ENCODE measurements around the gene HLA-DOA. TPM values are rescaled to one million over a fixed set of nuclear protein-coding genes. Genes with fewer than 3 reads are reported as not detected.

The HLA-DOA gene
- total RNA-seq, 1 experiment from 2014 or later: 0.58 TPM

DNA sequence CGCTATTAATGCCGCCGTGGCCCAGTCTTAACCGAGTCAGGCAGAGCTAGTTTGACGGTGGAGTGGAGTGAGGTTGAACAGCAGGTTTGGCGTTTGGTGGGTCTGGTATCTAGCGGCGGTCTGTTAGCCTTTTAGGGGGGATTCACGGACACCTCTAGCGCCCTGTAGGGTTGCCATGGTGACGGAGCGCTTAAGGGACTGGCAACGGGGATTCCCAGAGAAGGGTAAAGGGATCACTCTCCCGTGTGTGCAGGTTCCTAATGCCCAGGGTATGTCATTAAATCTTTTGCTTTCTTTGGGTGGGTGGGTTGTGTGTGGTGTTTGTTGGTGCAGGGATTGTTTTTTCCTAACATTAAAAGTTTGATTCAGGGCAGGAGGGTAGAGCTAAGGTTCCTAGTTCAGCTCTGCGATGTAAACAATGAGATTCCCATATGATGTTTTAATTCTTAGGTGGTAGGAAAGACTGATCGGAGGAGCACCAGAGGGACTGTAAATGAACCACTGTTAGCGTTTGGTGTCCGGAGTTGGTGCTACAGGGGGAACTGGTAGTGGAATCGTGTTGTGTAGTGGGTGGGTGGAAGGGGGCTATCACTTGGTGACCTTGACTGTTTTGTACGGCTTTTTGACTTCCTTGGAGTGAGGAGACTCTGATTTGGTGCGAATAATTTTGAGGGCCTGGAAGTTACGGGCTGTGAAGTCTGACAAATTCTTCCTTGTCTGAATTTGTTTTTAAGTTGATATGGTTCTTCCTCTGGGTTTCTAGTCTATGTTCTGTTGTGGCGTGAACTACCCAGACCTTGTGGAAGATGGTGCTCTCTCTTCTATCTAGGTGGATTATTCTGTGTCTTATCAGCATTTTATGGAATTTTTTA, 36.0 kb downstream of the HLA-DOA start:
- peak overlapping the region; percentile 94 for H3K4me3 ChIP-seq (ENCODE audit: low read depth, low read length, poor library complexity, severe bottlenecking)
- TF ChIP-seq EZH2 (IDR thresholded peaks at IDR 0.05; ENCODE audit: borderline replicate concordance, low read depth, low read length, poor library complexity, severe bottlenecking): no peak
- TF ChIP-seq, protein P1, sequence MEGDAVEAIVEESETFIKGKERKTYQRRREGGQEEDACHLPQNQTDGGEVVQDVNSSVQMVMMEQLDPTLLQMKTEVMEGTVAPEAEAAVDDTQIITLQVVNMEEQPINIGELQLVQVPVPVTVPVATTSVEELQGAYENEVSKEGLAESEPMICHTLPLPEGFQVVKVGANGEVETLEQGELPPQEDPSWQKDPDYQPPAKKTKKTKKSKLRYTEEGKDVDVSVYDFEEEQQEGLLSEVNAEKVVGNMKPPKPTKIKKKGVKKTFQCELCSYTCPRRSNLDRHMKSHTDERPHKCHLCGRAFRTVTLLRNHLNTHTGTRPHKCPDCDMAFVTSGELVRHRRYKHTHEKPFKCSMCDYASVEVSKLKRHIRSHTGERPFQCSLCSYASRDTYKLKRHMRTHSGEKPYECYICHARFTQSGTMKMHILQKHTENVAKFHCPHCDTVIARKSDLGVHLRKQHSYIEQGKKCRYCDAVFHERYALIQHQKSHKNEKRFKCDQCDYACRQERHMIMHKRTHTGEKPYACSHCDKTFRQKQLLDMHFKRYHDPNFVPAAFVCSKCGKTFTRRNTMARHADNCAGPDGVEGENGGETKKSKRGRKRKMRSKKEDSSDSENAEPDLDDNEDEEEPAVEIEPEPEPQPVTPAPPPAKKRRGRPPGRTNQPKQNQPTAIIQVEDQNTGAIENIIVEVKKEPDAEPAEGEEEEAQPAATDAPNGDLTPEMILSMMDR (conservative IDR thresholded peaks at IDR 0.05; ENCODE audit: low read depth, low read length): no peak
- peaks cover 25% of the 10 kb centered on the region for H3K4me1 ChIP-seq (ENCODE audit: insufficient read depth, low read length, poor library complexity, severe bottlenecking)
- no peaks in the 10 kb centered on the region for H3K27me3 ChIP-seq (replicated peaks; ENCODE audit: insufficient read depth, low read depth, low read length, poor library complexity)
- DNase-seq (ENCODE audit: low spot score): peak; percentile 73
- ChIA-PET POLR2A (ENCODE audit: low non-redundant PET) (no interaction called here), CTCF (interaction anchor here (1.5 kb wide), 2 partner anchors 11 to 40 kb away, joined by 4 read pairs; no protein-coding TSS in a partner anchor)
- no peaks in the 10 kb centered on the region for H3K9me3 ChIP-seq (ENCODE audit: low read depth, low read length, poor library complexity, severe bottlenecking)
- peak overlapping the region; percentile 86 for H3K27ac ChIP-seq (ENCODE audit: low read depth, low read length, poor library complexity, severe bottlenecking)
- peaks cover 63% of the 10 kb centered on the region for H3K36me3 ChIP-seq (ENCODE audit: insufficient read depth, low read length, poor library complexity, severe bottlenecking)
- no TSS peak for BruUV-seq (replicated peaks)
- intact Hi-C loops (cut with micrococcal nuclease; ENCODE audit: unreplicated experiment): loop anchor here (10.0 kb wide), 1 partner anchor 451 kb away; the partner anchor contains the start of gene SYNGAP1

DNA sequence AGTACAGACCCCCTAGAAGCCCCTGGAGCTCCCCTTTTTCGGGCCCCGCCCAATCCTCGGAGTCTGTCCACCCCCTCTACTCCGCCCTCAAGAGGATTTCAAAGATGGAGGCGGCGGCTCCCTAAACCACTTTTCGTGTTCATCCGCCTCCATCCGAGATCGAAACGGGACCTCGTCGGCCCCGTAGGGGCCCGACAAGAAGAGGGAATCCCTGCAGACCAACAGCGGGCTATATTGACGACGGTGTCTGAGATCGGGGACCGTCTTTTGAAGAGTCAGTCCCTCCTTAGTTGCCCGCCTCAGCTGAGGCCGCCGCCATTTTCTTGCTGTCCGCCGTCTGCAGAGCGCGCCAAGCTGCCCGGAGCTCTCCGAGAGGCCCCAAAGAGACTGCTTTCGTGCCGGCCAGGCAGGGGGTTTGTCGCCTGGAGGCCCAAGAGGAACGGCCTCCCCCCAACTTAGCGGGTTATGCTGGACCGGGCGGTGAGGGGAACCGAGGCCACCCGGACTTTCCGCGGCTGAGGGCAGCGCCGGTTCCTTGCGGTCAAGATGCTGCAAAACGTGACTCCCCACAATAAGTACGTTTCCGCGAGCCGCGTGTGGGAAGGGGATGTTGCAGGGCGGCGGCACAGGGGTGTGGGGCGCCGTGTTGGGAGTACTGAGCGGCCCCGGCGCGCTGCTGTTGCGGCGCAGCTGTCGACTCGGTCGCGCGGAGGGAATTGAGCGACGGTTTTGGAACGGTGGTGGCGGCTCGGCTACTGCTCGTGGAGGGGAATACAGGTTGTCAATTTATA, 36.8 kb downstream of the HLA-DOA start:
- H3K4me3 ChIP-seq (ENCODE audit: low read depth, low read length, poor library complexity, severe bottlenecking): peak overlapping the region; percentile 94
- intact Hi-C loops (cut with micrococcal nuclease; ENCODE audit: unreplicated experiment): loop anchor here (10.0 kb wide), 1 partner anchor 452 kb away; the partner anchor contains the start of gene SYNGAP1
- TF ChIP-seq, protein P1 (conservative IDR thresholded peaks at IDR 0.05; ENCODE audit: low read depth, low read length): no peak
- TF ChIP-seq EZH2 (IDR thresholded peaks at IDR 0.05; ENCODE audit: borderline replicate concordance, low read depth, low read length, poor library complexity, severe bottlenecking): no peak
- no peak for DNase-seq (ENCODE audit: low spot score)
- H3K27ac ChIP-seq (ENCODE audit: low read depth, low read length, poor library complexity, severe bottlenecking): peak overlapping the region; percentile 86
- H3K9me3 ChIP-seq (ENCODE audit: low read depth, low read length, poor library complexity, severe bottlenecking): no peaks in the 10 kb centered on the region
- ChIA-PET CTCF (interaction anchor here (0.9 to 2.0 kb wide), 4 partner anchors 12 to 276 kb away, joined by 4 to 15 read pairs (median 8); partner anchors contain the start of gene HLA-DMA), POLR2A (ENCODE audit: low non-redundant PET) (interaction anchor here (0.6 to 2.4 kb wide), 13 partner anchors 9 to 1183 kb away, joined by 3 to 22 read pairs (median 5); partner anchors contain the start of genes HSPA1B, RING1, RPS18 and VPS52)
- H3K4me1 ChIP-seq (ENCODE audit: insufficient read depth, low read length, poor library complexity, severe bottlenecking): peaks cover 25% of the 10 kb centered on the region
- no peaks in the 10 kb centered on the region for H3K27me3 ChIP-seq (replicated peaks; ENCODE audit: insufficient read depth, low read depth, low read length, poor library complexity)
- no TSS peak for BruUV-seq (replicated peaks)
- peaks cover 54% of the 10 kb centered on the region for H3K36me3 ChIP-seq (ENCODE audit: insufficient read depth, low read length, poor library complexity, severe bottlenecking)
